Islet precursor cell (in vitro differentiated cells): ENCODE measurements around the gene PLCXD1.
"Not testable (repeated sequence)": the region's sequence is repeated elsewhere in the genome, so short reads cannot be mapped to it uniquely, and the experiment has no call there.

Experiments used
- DNase-seq: peaks from one replicate; pipeline ENCODE4 v3.0.0-alpha.2; 2018

PLCXD1 gene

DNA sequence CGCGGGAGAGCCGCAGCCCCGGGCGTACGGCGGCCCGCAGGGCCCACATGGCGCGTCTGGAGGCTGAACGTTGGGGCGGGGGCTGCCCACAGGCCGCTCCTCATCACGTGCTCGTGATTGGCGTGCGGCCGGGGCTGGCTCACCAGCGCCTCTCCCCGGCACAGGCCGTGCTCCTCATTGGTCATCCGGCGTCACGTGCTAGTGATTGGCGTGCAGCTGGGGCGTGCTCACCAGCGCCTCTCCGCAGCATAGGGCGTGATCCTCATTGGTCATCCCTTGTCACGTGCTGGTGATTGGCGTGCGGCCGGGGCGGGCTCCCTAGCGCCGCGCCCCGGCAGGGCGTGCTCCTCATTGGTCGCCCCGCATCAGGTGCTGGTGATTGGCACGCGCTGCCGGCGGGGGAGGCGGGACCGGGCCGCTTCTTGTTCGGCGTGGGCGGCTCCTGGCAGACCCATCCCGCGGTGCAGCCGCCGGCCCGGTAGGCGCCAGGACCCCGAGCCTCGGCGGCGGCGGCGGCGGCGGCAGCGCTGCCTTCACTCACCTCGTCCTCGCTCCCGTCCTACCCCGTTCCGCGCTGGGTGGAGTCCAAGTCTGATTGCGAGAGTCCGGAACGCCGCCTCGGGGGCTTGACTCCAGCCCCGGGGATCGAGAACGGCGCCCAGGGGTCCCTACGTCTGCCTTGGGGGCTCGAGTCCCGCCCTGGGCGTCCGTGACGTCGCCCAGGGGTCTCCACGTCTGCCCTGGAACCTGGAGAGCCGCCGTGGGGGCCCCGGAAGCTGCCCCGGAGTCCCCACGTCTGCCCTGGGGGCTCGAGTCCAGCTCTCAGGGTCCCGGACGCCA lies 37.8 kb downstream of the PLCXD1 start, which contains the start of gene GTPBP6:
Gene GTPBP6, minus strand, starts transcription at position 58 of the 840 bp plus-strand sequence. Its CDS starts 9 bp downstream, at position 49.
- peak; percentile 100 for DNase-seq

DNA sequence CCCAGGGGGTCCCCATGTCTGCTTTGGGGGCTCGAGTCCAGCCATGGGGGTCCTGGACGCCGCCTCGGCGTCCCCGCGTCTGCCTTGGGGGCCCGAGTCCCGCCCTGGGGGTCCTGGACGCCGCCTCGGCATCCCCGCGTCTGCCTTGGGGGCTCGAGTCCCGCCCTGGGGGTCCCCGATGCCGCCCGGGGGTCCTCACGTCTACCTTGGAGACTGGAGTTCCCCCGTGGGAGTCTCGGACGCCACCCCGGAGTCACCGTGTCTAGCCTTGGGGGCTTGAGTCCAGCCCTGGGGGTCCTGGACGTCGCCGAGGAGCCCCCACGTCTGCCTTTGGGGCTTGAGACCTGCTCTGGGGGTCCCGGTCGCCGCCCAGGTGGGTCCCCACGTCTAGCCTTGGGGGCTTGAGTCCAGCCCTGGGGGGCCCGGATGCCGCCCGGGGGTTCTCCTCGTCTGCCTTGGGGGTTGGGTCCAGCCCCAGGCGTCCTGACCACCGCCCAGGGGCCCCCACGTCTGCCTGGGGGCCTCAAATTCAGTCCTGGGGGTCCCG lies 38.5 kb downstream of the PLCXD1 start:
- DNase-seq: no peak

DNA sequence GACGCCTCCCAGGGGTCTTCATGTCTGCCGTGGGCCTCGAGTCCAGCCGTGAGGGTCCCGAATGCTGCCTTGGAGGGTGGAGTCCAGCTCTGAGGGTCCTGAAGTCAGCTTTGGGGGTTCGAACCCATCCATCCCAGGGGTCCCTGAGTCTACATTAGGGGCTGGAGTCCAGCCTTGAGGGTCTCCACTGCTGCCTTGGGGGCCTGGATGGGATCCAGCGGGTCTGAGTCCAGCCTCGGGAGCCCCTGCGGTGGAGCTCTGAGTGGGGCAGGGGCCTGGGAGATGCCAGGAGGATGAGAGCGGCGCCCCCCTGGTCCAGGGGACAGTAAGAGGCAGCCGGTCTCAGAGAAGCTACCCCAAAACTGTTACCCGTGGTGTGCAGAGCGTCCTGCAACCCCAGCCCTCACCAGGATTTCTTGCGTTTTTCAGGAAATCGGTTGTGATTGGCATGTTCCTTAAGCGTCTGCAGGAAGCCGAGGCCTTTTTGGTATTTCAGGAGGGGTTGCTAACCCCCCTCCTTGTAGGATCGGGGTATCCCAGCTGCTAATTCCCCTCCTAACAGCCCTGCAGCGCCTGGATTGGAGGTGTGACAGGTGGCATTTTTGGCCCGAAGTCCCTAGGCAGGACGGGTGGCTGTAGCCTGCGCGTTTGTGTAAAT lies 39.1 kb downstream of the PLCXD1 start:
- no peak for DNase-seq

DNA sequence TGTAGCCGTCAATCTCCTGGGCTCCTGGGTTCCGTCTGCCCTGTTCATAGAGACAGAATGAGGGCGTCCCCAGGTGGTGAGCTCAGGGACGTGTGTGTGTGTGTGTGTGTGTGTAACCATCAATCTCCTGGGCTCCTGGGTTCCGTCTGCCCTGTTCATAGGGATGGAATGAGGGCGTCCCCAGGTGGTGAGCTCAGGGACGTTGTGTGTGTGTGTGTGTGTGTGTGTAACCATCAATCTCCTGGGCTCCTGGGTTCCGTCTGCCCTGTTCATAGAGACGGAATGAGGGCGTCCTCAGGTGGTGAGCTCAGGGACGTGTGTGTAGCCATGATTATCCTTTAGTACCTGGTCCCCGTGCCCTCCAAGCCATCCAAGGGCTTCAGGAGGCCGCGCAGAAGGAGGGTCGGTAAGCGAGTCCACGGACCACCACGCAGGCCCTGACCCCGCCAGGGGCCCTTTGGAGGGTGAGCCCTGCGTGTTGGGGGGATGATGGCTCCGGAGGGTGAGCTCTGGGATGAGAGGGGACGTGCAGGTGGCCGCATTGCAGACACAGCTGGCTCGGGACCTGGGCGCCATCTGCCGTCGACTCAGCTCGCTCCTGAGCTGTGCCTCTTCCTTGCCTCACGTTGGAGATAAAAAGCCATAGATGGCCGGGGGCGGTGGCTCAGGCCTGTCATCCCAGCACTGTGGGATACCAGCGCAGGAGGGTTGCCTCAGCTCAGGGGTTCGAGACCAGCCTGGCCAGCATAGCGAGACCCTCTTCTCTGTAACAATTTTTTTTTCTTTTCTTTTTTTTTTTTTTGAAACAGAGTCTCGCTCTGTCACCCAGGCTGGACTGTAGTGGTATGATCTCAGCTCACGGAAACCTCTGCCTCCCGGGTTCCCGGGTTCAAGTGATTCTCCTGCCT lies 42.8 kb downstream of the PLCXD1 start:
- peak; percentile 82 for DNase-seq

DNA sequence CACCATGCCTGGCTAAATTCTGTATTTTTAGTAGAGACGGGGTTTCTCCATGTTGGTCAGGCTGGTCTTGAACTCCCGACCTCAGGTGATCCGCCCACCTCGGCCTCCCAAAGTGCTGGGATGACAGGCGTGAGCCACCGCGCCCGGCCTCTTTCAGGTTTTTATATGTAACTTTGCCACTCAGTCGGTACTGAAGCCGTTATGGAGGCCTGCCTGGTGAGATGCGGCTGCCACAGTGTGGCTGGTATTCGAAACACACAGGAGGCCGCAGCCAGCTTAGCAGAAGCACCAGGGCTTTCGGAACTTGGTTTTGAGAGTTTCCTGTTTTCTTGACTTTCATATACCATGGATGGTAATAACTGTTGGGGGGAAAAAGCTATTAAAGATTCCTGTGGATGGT lies 43.5 kb downstream of the PLCXD1 start:
- DNase-seq: not testable (repeated sequence)

DNA sequence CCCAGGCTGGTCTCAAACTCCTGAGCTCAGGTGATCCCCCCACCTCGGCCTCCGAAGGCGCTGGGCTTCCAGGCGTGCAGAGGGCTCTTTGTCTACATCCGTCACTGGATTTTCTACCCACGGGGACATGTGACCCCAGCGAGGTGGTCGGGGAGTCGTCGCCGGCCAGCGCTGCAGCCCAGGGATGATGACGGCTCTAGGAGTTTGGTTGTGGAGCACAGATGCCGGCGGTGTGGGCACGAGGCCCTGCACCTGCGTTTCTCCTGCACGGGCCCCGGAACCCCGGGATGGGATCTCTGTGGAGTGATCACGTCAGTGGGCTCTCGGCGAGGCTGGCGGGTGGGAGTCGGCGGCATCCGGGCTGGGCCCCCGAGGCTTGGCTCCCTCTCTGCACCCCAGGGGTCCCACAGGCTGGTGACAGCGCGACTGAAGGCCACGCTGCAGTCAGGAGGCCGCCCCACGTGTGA lies 46.5 kb downstream of the PLCXD1 start:
- no peak for DNase-seq

DNA sequence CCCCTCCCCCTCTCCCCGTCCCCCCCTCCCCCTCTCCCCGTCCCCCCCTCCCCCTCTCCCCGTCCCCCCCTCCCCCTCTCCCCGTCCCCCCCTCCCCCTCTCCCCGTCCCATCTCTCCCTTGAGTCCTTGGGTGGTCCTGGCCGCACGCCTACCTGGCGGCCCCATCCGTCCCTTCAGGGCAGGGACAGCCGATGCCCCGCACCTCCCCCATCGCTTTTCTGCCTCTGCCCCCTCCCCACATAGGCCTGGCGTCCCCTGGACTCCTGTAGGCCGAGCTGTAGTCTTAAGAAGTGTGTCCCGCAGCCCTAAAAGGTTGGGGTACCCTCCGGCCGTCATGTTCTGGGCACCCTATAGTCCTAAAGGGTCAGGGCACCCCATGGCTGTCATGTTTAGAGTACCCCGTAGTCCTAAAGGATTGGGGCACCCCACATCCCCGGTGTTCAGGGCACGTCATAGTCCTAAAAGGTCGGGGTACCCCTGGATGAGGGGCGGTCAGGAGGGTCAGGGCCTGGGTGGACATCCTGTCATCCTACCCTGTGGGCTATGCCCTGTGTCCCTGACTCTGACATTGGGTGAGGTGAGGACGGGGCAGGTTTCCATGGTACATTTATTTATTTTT lies 48.2 kb downstream of the PLCXD1 start:
- no peak for DNase-seq

DNA sequence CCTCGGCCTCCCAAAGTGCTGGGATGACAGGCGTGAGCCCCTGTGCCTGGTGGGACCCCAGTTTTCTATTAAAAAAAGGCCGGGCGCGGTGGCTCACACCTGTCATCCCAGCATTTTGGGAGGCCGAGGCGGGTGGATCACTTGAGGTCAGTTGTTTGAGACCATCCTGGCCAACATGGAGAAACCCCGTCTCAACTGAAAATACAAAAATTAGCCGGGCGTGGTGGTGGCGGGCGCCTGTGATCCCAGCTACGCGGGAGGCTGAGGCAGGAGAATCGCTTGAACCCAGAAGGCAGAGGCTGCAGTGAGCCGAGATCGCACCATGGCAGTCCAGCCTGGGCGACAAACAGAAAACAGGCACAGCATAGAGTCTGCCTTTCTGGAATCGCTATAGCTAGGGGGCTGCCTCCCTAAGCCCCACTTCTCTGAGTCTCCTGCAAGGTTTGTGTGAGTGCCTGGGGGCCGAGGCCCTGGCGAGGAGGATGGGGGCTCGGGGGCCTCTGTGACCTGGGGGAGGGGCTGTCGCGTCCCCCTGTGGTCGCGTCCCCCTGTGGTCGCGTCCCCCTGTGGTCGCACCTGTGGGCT lies 49.1 kb downstream of the PLCXD1 start:
- not testable (repeated sequence) for DNase-seq

DNA sequence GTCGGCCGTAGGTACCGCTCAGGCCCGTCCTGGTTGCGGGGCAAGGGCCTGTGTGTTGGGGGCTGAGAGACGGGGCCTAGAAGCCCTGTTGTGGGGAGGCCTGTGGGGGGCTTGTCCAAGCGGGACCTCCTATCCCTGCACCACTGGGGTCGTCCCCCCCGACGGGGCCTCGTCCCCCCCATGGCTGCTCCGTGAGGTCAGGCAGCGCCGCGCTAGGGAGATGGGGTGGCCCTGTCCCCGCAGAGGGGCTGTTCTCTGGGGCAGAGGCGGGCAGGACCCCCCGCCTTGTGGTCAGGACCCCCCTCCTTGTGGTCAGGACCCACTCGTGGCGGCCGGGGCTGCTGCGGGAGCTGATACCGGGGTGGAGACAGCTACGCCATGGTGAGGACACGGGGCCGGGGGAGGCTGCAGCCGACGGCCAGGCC lies 49.6 kb downstream of the PLCXD1 start:
- DNase-seq: no peak

DNA sequence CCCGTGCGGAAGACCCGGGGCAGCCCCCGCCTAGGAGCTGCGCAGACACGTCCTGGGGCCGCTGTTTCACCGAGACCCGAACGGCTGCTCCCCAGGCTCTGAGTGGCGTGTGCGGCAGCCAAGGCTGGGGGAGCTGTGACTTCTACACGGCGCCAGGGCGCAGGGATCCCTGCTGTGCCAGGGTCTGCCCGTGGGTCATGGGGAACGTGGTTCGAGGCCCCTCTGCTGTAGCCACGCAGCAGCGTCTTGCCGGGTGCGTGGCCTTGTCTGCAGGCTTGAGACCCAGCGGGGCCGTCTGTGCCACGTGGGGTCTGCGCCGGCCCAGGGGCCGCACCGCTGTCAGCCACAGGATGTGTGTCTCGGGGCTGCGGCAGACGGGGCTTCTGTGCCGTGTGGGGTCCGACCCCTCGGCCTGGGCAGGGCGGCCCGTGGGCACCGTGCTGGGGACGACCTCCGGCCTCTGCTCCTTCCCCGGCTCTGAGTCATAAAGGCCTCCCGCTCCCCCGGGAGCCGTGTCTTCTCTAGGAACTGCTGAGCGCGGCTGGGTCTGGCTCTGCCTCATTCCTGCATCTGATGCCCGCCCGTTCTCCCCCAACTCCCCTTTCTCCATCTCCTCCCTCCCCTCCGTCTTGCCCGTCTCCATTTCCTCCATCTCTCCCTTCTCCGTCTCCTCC lies 50.1 kb downstream of the PLCXD1 start:
- DNase-seq: peak; percentile 83

DNA sequence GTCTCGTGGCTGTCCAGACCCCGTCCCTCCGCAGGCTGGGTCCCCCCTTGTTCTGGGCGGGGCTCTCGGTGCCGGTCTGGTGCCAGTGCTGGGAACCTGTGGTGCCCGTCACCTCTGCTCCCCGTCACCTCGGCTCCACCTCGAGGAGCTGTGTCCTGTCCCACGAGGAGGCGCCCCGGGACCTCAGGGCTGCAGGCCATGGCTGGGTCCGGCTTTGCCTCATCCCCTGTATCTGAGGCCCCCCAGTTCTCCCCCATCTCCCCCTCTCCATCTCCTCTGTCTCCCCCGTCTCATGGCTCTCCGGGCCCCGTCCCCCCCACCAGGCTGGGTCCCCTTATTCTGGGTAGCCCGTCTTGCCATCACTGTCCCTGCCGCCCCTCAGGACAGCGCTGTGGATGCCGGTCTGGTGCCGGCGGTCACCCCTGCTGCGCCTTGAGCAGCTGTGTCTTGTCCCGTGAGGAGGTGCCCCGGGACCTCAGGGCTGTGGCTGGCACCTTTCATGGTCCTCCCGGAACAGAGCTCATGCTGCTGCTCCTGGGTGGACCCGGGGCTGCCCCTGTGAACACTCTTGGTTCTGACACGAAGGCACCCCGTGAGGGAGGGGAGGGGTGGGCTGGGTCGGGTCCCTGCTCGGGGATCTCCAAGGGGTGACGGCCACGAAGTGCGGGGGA lies 50.8 kb downstream of the PLCXD1 start:
- DNase-seq: no peak

DNA sequence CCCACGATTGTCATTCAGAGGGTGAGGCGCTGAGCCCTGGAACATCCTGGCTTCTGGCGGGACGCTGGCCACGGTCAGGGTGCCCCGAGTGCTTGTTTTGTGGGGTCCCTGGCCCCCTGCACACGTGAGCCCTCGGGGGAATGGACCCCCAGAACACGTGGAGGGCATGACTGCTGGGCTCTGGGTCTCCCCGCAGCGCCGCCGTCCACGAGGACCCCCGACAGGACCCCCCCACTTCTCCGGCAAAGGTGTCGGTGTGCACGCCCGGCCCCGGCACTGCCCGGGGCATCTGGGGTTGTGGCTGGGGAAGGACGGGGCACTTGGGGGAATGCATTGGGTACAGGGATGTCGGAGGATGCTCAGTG lies 51.3 kb downstream of the PLCXD1 start:
- no peak for DNase-seq

DNA sequence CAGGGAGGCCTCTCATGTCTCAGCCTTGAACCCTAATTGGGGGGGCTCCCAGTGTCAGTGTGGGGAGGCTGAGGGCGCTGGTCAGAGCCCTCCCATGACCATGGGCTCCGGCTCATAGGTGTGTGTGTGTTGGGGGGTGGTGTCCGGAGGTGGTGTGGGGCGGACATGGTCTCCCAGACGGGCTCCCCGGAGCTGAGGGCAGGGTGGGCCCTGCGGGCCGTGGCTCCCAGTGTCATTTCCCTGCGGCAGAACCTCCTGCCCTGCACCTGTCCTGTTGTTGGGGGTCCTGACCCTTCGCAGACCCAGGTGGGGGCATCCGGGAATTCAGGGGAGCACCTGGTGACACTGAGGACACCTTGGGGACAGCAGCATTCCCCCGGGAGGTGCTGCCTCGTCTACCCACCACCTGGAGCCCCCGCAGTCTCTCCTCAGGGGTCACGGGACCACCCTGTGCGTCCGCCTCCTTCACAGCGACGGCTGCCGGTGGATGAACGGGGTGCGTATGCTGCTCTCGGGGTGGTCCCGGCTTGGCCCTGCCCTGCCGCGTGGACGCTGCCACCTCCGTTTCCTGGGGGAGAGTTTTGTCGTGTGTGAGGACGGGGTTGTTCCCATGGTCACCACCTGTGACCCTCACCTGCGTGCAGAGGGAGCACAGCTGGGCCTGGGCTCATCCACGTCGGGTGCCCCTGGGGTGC lies 51.9 kb downstream of the PLCXD1 start:
- no peak for DNase-seq

DNA sequence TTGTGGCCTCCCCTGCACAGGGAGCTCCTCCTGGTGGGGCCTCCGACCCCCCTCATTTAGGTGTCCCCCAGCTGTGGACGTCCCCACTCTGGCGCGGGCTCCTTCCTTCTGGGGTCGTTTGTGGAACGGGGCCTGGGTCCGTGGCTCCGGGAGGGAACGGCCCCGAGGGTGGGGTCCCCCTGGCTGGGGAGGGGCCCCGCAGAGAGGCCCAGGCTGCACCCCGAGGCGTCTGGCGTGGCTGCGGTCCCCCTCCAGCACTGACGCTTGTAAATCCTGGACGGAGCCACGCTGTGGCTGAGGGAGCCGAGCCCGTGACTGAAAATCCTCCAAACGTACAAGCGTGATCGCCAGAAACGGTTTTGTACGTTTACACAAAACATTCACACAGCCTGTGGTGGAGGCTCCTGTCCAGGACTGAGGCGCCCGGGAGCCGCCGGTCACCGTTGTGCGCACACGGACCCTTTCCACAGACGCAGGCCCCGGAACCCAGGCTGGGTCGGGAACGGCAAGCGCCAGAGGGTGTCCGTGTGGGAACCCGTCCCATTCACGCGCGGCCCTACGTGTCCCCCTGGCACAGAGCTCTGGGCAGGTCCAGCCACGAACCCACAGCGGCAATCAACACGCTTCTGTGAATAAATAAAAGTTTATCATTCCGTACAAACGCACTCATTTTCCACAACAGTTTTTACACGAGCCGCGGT lies 52.6 kb downstream of the PLCXD1 start:
- no peak for DNase-seq

DNA sequence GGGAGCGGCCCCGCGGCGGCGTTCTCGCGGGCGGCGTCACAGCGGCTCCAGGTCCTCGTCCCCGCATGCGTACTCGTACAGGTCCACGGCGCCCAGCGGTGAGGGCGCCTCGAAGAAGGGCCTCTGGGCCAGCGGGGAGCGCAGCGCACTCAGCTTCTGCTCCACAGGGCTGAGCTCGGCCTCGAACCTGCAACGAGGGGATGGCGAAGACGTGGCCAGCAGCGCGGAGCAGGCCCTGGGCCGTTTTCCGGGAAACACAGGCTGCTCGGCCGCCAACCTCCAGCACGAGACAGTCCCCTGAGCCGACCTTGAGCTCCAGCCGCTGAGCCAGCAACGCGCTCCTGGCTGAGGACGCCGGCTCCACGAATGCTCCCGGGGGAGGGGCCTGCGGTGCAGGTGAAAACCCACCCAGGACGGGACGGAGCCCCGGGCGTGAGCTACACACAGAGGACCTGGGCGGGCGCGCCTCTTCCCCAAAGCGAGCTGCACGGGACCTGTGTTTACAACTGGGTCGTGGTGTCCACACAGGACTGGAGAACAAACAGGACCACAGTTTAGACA lies 53.2 kb downstream of the PLCXD1 start:
- no peak for DNase-seq

DNA sequence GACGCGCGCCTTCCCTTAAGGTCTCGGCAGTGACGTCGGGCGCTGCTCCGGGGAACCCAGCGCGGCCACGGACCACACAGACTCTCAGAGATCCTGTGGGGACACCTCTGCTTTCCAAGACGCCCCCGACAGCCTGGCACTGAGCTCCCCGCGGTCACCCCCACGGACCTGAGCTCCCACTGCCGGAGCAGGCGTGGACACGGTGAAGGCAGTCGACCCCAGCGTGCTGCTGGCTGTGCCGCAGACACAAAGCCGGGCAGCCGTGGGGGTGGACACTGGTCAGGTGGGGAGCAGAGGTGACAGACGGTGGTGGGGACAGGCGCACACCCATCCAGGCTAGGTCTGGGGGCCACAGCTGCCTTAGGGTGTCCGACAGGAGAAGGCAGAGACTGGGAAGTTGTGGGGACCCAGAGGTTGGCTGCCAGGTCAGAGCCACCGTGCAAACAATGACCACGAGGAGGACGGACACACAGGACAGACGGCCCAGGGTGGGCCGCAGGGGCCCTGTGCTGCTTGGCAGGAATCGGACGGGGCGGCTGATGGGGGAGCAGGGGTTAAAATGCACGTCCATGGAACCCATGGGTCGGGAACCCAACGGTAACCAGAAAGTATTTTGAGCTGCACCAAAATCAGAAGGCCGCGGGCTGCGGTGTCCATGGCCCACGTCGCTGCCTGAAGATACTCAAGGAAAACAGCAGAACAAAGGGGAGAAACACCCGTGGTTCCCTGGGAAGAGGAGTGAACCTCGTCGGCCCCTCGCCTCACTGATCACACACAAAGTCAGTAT lies 54.0 kb downstream of the PLCXD1 start:
- no peak for DNase-seq

DNA sequence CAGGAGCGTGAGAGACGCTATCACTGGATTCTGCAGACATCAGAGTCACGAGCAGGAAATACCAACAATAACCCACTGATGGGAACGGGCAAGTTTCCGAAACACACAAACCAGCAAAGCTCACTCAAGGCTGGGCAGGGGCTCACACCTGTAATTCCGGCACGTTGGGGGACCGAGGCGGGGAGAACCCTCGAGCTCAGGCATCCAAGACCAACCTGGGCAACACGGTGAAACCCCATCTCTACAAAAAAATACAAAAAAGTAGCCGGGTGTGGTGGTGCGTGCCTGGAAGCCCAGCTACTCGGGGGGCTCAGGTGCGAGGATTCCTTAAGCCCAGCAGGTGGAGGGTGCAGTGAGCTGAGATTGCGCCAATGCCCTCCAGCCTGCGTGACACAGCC lies 54.6 kb downstream of the PLCXD1 start:
- DNase-seq: no peak

DNA sequence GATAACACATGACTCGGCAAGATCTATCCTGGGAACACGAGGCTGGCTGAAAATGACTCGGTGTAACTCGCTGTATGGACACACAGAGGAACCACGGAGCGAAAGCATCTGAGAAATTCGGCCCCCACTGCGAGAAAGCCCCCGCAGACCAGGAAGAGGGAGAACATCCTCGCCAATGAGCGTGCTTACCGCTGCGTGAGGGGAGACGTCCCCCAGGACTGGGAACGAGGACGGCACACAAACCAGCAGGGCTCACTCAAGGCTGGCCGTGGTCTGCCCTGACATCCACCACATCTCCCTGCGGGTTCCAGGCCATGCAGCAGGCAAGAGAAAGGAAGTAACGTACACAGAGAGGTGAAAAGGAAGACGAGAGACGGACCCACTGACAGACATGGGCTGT lies 55.0 kb downstream of the PLCXD1 start:
- DNase-seq: no peak
